NCI-H2029 (cell line): ENCODE measurements around the gene SHBG.
A peak's percentile ranks its signal among the peaks of the same experiment; 100 is the strongest.
"Not testable (repeated sequence)": the region's sequence is repeated elsewhere in the genome, so short reads cannot be mapped to it uniquely, and the experiment has no call there.

Experiments used
- DNase-seq: peaks from one replicate; lab custom pipeline; 2025; lab: John Stamatoyannopoulos, UW

Gene SHBG

DNA sequence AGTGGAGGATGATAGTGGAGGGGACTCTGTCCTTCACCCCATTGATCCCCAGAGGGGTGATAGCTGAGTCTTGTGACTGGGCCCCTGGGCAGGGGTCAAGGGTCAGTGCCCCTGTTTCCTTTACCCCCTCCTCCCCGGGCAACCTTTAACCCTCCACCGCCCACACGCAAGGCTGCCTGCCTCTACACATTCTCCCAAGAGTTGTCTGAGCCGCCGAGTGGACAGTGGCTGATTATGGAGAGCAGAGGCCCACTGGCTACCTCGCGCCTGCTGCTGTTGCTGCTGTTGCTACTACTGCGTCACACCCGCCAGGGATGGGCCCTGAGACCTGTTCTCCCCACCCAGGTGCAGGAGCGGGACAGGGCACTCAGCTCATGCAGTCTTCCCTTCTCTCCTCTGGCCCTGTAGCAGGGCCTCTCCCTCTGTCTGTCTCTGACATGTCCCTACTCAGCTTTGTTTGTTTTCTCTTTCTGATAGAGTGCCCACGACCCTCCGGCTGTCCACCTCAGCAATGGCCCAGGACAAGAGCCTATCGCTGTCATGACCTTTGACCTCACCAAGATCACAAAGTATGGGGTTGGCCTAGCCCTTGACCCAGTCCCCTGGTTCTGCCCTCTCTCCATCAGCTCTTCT is at the start of gene SHBG:
Gene SHBG (plus strand): TSS at position 197 of the 633 bp plus-strand sequence. CDS start 38 bp downstream, at position 235.
- no peak for DNase-seq

DNA sequence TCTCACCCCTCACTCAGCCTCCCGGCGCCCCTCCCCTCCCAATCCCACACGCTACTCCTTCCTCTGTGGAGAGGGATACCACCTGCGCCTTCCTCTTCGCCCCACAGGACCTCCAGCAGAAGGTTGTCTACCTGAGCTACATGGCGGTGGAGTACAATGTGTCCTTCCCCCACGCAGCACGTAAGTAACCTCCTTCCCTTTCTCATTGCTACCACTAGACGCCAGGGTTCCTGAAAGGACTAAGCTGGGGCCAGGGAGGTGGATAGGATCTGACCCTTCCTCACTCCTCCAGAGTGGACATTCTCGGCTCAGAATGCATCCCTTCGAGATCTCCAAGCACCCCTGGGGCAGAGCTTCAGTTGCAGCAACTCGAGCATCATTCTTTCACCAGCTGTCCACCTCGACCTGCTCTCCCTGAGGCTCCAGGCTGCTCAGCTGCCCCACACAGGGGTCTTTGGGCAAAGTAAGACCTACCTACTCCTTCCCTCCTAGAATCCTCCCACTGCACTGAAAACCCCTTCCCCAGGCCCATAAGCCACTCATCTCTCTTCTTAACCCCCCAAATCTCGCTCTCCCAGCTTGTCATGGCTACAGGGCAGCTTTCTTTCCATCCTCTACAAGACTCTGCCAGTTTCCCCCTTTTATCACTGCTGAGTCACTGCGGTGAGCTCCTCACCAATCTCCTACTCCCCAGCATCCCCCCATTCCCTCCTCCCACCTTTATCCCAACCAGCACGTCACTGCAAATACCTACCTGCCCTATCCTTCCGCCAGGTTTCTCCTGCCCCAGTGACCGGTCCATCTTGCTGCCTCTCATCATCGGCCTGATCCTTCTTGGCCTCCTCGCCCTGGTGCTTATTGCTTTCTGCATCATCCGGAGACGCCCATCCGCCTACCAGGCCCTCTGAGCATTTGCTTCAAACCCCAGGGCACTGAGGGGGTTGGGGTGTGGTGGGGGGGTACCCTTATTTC is 49.0 kb upstream of the SHBG start:
- DNase-seq: no peak

DNA sequence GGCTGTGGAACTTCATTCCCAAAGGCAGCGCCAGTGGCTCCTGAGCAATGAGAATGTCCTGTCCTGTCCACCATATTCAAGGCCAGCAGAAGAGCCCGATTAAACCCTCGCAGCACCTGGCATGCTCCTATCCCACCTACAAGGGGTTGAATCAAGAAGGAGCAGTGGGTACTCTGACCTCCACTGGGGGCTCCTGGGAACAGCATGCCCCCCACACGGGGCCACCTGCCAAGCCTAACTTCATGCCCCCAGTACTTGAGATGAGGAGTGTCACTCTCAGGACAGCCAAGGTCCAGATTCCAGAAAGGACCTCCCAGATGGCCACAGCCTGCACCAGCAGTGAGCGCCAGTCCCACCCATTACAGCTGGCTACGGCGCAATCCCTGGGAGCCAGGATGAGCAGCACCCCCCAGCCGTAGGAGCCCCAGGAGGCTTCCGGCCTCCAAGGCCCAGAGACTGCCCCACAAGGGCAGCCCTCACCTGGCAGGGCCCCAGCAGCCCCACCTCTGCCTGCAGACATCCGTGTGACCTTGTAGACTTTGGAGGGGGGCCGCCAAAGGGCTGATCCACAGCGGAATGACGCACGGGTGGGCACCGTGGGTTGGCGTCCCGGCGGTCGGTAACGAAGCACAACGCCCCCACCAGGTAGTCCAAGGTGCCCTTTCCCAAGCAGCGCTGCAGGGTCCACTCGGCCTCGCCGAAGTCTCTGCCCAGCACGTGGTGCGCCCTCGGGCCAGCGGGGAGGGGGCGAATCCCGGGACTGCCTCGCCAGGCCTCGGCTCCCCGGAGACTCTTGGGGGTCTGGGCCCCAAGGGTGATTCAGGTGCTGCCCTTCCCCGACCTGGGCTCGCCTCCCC is 47.3 kb upstream of the SHBG start:
- DNase-seq: no peak

DNA sequence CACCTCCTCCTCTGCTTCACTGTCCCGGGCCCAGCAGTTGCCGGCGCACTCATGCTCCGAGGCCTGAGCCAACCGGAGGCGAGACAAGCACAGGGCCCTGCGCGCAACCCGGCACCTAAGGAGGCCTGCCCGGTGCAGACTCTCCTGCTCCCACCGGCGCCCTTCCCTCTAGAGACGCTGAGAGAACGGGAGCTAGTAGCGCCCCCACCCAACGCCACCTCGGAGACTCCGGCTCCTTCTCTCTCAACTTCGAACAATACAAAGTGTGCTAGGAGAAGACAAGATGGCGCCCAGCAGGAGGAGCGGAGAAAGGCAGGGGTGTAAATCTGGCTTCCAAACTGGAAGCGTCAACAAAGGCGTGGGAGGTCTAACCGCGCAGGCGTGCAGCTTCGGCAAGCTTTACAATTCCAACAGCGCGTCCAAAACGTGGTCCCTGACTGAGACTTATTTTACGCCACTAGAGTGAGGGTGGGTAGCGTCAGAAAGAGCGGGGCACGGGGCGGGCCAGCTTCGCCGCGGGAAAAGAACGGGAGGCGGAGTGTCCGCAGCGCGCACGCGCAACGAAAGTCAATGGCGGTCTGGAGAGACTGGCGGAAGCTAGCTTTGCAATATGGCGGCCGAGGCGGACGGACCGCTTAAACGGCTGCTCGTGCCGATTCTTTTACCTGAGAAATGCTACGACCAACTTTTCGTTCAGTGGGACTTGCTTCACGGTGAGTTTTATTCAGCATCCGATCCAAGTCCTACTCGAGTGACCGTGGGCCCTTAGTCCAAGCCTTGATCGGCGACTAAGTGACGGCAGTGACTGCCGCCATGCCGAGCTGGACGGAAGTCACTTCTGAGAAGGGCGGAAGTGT is 46.5 kb upstream of the SHBG start, which contains the start of gene MPDU1:
Gene MPDU1 (plus strand): TSS at position 600 of the 857 bp plus-strand sequence. CDS start 11 bp downstream, at position 611.
- DNase-seq: peak; percentile 85

DNA sequence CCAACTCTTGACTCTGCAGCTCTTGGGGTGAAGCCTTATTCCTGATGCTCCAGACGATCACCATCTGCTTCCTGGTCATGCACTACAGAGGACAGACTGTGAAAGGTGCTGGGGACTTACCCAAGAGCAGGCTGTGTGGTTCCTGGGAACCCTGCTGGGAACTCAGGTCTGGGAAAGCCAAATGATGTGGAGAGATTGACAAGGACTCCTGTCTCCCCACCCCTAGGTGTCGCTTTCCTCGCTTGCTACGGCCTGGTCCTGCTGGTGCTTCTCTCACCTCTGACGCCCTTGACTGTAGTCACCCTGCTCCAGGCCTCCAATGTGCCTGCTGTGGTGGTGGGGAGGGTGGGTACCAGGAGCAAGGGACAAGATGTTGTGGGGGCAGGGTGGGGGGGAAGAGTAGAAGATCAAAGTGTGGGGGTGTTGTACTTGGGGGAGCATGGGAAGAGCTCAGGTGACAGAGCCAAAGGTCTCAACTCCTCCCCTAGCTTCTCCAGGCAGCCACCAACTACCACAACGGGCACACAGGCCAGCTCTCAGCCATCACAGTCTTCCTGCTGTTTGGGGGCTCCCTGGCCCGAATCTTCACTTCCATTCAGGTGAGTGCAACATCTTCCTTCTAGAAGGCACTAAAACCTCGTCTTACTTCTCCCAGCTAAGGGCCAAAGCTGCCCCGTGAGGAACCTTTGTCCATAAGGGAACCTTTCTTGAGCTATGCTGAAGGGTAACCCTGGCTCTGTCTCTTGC is 43.1 kb upstream of the SHBG start:
- DNase-seq: no peak

DNA sequence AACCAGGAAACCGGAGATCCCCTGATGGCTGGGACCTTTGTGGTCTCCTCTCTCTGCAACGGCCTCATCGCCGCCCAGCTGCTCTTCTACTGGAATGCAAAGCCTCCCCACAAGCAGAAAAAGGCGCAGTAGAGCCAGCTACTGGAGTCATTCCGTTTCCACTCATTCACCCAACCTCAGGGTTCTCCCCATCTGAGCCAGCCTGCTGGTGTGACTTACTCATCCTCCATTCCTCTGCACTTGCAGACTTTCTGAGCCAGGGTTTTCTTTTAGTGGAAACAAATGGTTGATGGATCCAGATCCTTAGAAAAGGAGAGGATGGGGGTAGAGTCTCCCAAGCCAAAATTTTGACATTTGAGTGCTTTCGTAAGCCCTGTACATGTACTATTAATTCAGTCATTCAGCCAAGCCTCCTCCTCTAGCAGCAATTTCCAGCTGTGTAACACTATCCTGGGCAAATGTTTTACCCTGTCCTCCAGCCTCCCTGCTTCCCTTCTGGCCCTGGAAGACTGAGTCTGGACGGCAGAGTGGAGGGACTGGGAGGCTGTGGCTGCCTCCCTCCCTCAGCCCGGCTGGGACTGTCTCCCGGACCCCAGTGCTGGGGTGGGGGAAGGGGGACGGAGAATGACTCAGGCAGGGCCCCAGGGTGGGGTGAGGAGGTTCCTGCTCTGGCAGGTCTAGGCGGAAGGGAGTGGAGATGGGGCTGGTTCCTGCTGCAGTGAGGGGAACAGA is 42.3 kb upstream of the SHBG start:
- no peak for DNase-seq

DNA sequence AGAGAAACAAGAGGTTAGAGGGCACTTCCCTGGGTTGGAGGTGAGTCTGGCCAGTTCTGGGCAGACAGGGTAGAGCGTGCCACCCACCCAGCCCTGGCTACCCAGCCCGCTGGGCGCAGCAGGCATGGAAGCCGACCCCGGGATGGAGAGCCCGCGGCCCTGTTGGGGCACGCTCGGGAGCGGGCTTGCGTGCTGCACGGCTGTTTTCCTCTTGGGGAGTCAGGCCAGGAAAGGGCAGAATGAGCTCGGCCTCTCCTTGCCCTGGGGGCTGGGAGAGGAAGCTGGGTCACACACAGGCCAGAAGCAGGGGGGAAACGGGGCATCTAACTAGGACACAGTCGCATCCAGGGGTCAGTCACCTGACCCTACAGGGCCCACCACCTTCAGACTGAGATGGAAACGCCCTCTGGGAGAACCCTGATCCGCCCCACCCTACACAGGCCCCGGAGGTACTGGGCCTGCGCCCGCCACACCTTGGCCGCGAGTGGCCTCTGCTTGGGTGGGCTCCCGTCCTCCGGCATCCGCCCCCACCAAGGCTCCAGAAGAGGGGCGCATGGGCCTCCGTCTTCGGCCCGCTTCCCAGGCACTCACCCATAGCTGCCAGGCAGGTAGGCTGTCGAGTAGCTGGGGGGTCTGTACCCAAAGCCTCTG is 41.3 kb upstream of the SHBG start:
- no peak for DNase-seq

GRCh38 chr17:7589204-7589868 is 40.6 kb upstream of the SHBG start:
- DNase-seq: no peak

- no peak for DNase-seq
These were observed 39.8 kb upstream of the SHBG start, which contains the start of gene SOX15 for GRCh38 chr17:7589891-7590691. TSS of gene SOX15 (minus strand) at chr17:7590094. CDS start at chr17:7589676, 418 bp downstream.

DNA sequence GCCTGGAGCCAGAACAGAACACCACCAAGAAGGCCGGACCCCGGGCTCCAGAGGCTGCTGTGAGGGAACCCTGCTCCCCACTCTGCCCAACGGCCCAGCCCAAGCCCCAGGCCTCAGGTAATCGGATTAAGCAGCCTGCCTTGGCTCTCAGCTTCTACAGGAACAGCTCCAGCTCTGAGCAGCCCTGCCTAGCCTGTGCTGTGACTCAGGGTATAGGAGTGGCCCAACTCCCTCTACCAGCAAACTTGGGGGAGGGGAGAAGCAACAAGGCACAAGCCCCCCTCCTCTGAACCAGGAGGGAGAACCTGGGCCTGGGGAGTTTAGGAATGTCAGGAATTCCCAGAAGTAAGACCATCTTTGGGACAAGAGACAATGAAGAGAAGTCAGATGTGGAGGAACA is 39.2 kb upstream of the SHBG start:
- DNase-seq: no peak

DNA sequence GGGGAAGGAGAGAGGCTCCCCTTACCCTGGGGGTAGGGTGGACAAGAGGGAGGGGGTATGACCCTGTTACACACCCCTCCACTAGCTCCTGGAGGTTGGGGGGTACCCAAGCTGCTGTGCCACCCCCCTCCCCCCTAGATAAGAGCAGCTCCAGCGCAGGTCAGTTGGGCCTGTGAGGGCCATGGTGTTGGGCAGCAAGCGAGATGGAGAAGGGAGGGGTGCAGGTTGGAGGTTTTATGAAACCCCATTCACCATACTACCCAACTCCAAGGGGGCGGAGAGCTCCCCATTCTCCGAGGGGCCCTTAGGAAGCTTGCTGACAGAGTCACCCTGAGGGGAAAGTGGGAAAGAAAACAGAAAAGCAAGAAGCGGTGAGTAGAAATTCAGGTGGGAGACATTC is 38.3 kb upstream of the SHBG start:
- no peak for DNase-seq

DNA sequence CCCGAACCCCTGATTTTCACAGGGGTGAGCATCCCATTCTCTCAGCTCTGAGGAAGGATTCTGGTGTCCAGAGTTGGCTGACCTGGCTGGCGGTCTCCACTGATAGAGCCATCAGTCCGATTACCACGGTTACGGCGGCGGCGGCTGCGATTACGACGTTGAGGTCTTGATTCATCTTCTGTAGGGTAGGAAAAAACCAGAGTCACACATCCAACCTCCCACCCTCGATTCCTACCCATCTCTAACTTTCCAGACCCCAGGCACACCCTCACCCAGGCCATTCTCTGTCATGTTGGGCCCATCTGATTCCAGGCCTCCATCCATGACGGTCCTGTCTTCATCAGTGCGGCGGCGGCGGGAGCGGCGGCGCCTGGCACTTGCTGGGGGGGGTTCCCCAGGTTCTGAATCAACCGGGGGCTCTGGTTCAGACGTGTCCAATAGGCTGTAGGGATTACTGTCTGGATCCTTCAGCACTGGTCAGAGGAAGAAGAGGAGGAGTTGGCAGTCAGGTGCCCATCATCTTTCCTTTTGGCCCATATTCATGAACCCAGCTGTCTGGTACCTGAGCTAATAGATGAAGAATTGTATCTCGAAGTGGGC is 37.4 kb upstream of the SHBG start:
- DNase-seq: no peak

GRCh38 chr17:7593296-7593695 is 36.6 kb upstream of the SHBG start:
- DNase-seq: no peak

GRCh38 chr17:7597561-7597960 is 32.4 kb upstream of the SHBG start:
- not testable (repeated sequence) for DNase-seq

DNA sequence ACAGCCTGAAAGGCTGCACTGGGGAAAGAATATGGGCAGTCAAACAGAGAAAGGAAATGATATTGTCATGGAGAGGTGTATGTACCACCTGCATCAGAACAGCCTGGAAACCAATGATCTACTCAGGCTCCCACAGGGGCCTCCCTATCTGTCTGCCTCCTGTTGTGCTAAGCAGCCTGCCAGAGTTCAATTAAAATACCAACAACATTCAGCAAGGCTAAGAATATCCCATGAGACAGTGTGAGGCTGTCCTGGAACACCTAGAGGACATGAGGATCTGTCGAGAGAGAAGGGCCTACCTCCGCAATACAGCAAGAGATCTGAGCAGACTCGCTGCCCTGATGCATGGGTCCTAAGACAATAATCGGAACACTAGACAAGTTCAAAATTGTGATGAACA is 23.7 kb upstream of the SHBG start:
- DNase-seq: no peak

- no peak for DNase-seq
These were observed 19.3 kb upstream of the SHBG start for GRCh38 chr17:7610641-7611040.

GRCh38 chr17:7611635-7612293 is 18.2 kb upstream of the SHBG start:
- DNase-seq: no peak
